SKM-1 (cell line): ENCODE data around the gene TENM4.

Experiments used
- DNase-seq: peaks from one replicate; lab custom pipeline; 2025; ENCODE audit not compliant: unreplicated experiment; lab: John Stamatoyannopoulos, UW

Gene TENM4

GRCh38 chr11:79392161-79392560 is 48.7 kb downstream of the TENM4 start:
- no peak for DNase-seq

- no peak for DNase-seq
Measured at GRCh38 chr11:79390923-79391322, 49.9 kb downstream of the TENM4 start.

GRCh38 chr11:79390477-79390876 is 50.4 kb downstream of the TENM4 start:
- DNase-seq = no peak

GRCh38 chr11:79388201-79388600 is 52.6 kb downstream of the TENM4 start:
- no peak for DNase-seq

GRCh38 chr11:79383874-79384273 is 57.0 kb downstream of the TENM4 start:
- no peak for DNase-seq

- DNase-seq = no peak
Measured at GRCh38 chr11:79382301-79383050, 58.4 kb downstream of the TENM4 start.

GRCh38 chr11:79381036-79381435 is 59.8 kb downstream of the TENM4 start:
- no peak for DNase-seq

- DNase-seq = no peak
Measured at GRCh38 chr11:79377406-79377805, 63.4 kb downstream of the TENM4 start.

- DNase-seq = no peak
Measured at GRCh38 chr11:79375818-79376550, 64.8 kb downstream of the TENM4 start.

- DNase-seq = no peak
Measured at GRCh38 chr11:79374727-79375126, 66.1 kb downstream of the TENM4 start.

GRCh38 chr11:79371724-79372123 is 69.1 kb downstream of the TENM4 start:
- DNase-seq = no peak

- no peak for DNase-seq
Measured at GRCh38 chr11:79371152-79371551, 69.7 kb downstream of the TENM4 start.

- no peak for DNase-seq
Measured at GRCh38 chr11:79369055-79369454, 71.8 kb downstream of the TENM4 start.

- DNase-seq = no peak
Measured at GRCh38 chr11:79367844-79368243, 73.0 kb downstream of the TENM4 start.

- no peak for DNase-seq
Measured at GRCh38 chr11:79366218-79366617, 74.6 kb downstream of the TENM4 start.

GRCh38 chr11:79363861-79364378 is 76.9 kb downstream of the TENM4 start:
- DNase-seq = no peak

- no peak for DNase-seq
Measured at GRCh38 chr11:79363256-79363655, 77.6 kb downstream of the TENM4 start.

- DNase-seq = no peak
Measured at GRCh38 chr11:79362821-79363220, 78.0 kb downstream of the TENM4 start.

GRCh38 chr11:79362206-79362757 is 78.5 kb downstream of the TENM4 start:
- no peak for DNase-seq

- DNase-seq = no peak
Measured at GRCh38 chr11:79358258-79358657, 82.6 kb downstream of the TENM4 start.

GRCh38 chr11:79353706-79354105 is 87.1 kb downstream of the TENM4 start:
- DNase-seq = no peak

- DNase-seq = no peak
Measured at GRCh38 chr11:79352349-79352703, 88.5 kb downstream of the TENM4 start.
